Hematopoietic multipotent progenitor cell treated with erythropoietin and hydrocortisone succinate and interleukin-3 and kit ligand, for 6 days (in vitro differentiated cells): ENCODE results near the gene FAM163A.
A peak's percentile ranks its signal among the peaks of the same experiment; 100 is the strongest.

Experiments
- DNase-seq: peaks from one replicate; pipeline ENCODE4 v3.0.0-alpha.2; 2015

FAM163A gene

GRCh38 chr1:179753061-179753460 lies 10.0 kb downstream of the FAM163A start:
- DNase-seq, result no peak

GRCh38 chr1:179754041-179754624 lies 11.0 kb downstream of the FAM163A start:
- no peak for DNase-seq

- no peak for DNase-seq
Observed at GRCh38 chr1:179757933-179758332, 14.8 kb downstream of the FAM163A start.

DNA sequence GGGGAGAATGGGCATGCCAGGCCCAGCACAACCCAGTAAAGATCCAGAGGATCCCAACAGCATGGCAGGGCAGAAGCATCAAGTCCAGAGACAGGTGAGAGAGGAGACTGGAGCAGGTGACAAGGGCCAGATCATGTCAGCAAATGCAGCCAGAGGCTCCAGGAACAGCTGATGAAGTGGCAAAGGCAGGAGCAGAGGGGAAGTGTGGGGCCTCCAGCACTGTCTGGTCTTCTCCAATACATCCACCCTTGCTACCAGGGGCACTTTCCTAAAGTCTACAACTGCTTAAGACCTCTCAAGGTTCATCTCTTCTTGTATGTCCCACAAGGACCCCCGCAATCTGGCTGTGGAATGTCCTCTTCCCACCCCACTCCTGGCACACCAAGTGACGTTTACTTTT lies 17.4 kb downstream of the FAM163A start:
- no peak for DNase-seq

- DNase-seq, result no peak
Observed at GRCh38 chr1:179761296-179761695, 18.2 kb downstream of the FAM163A start.

DNA sequence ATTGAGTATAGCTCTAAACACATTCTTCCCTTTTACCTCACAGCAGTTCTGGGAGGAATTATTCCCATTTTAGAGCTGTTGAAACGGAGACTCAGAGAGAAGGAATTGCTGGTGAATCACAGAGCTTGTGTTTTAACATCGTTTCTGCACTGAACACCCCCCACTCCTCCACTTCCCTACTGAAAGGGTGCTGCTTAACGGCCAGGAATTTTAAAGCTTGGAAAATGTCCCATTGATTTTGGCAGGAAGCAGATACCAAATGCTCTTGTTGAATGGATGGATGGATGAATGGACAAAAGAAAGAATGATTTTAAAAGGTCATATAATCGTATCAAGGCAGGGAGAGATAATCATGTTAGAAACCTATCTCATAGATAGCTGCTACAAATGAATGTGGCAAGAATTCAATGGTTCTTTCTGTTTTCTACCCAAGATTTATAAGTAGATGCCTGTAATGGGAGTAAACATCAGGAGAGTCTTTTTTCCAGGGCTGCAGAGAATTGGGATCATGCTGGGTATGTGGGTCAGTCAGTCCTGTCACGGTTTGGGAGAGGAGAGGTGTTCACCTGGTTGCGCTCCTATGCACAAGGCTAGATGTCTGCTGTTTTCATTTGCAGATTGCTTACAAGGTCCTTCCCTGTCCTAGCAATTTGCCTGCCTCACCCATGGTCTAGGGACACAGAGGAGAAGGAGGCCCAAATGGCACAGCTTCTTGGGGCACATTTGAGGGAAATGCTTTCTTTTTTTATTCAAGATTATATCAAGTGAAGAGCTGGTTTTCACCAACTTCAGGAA lies 19.0 kb downstream of the FAM163A start:
- no peak for DNase-seq

GRCh38 chr1:179767177-179767581 lies 24.1 kb downstream of the FAM163A start:
- DNase-seq, result no peak

- no peak for DNase-seq
Observed at GRCh38 chr1:179767996-179768395, 24.9 kb downstream of the FAM163A start.

- no peak for DNase-seq
Observed at GRCh38 chr1:179770887-179771502, 27.9 kb downstream of the FAM163A start.

GRCh38 chr1:179773264-179773663 lies 30.2 kb downstream of the FAM163A start:
- DNase-seq, result no peak

DNA sequence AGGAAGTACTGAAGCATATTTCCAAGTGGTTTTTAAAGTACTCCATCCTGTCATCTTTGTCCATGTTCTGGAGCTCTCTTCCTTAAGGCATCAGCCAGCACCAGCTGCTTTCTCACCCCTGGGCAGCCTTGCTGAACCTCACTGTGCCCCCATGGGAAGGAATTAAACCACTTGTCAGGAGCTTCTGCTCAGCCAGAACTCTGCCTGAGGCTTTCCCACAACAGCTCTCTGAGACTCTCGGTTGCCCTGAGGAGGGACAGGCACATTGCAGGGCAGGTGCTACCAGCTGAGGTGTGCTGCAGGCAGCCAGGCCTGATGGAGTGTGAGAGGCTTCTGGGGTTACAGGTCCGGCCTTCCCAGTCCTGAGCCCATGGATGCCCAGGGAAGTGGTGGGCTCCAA lies 30.9 kb downstream of the FAM163A start:
- no peak for DNase-seq

DNA sequence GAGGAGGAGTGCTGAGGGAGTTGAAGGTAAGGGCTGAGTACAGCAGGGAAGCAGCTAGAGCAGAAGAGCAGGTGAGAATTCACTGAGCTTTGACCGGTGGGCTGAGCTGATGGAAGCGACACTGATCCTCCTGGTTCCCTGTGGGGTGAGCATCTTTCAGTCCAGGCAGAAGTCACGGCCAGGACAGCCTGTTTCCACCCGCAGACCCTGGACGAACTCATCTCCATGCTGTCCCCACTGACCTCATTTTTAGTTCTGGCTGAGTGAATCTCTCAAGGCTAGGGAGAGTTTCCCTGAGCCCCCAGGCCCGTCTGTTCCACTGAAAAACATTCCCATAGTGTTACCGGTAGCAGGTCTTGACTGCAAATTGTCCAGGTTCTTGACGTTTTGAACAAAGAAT lies 31.5 kb downstream of the FAM163A start:
- no peak for DNase-seq

DNA sequence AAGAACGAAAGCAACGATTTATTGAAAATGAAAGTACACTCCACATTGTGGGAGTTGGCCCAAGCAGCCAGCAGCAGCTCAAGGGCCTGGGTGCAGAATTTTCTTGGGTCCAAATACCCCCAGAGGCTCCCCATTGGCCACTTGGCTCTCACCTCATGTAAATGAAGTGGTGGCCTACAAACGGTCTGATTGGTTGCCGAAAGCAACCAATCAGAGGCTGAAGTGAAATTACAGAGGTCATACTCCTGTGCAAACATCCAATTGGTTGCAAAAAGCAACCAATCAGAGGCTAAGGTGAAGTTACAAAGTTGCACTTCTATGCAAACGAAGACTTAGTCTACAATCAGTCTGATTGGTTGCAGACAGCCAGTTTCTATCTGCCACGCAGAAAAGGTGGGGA lies 31.9 kb downstream of the FAM163A start:
- no peak for DNase-seq

- DNase-seq, result no peak
Observed at GRCh38 chr1:179776831-179777230, 33.7 kb downstream of the FAM163A start.

DNA sequence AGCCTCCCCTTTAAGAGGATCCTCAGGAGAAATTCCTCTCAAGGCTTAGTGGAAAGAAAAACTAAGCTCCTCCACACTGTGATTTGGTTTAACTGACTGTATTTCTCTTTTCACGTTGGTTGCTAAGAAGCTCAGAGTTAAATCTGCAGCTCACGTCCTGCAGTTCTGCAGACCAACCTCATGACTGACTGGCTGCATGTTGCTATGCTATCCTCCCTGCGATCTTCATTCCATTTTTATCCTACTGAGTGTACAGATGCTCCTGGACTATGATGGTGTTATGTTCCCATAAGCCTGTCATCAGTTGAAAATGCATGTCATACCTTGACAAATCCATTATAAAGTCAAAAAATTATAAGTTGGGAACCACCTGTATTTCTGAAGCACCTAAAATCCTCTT lies 34.6 kb downstream of the FAM163A start:
- no peak for DNase-seq

DNA sequence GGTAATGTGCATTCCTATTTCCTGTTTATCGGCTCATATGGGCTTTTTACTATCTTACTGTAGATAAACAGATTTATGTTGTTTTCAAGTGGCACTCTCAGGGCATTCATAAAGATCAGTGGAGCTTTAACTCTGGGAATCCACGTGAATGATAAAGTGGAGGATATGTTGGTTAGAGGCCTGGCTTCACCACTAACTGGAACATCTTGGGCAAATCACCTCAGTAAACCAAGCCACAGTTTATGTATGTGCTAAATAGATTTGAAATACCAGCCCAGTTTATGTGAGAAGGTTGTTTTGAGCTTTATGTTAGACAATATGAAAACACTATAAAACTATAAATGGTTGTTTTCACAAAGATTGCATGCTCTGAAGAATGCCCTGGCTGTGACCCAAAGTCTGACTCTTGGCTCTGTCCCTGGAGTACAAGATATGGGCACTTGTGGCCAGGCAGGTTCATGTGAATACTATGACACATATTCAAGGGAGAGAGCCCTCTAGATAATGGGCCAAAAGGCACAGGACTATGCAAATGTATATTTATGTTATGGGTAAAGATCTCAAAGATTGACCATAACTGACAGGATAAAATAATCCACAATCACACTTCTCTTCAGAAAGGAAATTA lies 36.7 kb downstream of the FAM163A start:
- DNase-seq, result peak; percentile 17

DNA sequence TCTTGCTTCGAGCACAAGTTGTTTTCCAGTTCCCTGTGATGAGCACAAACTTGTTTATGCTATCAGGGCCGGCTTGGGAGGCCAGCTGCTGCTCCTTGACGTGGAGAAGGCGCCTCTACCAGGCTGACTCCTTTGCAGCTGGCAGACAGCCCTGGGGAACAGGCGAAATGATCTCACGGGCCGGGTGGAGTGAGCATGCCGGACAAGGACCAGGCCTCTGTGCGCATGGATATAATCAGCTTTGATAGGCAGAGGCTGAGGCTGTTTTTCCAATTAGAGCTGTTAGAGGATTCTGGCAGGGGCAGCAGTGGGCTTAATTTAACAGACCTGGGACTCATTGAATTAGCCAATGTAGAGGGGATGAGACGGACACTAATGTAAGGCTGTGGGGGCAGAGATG lies 38.9 kb downstream of the FAM163A start:
- no peak for DNase-seq

DNA sequence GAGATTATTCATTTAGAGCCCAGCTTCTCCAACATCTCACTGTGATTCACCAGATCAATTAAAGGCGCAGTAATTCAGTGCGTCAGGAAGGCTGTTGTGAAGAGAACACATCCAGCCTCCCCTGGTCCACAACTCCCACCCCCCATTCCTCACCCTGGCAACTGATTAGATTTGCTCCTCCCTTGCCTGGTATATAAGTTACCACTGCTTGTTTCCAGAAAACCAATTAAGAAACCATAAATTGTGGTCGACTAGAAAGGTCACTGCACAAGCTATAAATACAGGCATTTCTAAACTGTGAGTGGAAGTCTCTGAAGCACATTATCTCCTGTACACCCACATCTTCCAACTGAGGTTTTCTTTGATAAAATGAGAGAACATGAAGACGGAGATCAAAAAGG lies 41.9 kb downstream of the FAM163A start:
- no peak for DNase-seq

GRCh38 chr1:179785728-179786127 lies 42.6 kb downstream of the FAM163A start:
- DNase-seq, result no peak

DNA sequence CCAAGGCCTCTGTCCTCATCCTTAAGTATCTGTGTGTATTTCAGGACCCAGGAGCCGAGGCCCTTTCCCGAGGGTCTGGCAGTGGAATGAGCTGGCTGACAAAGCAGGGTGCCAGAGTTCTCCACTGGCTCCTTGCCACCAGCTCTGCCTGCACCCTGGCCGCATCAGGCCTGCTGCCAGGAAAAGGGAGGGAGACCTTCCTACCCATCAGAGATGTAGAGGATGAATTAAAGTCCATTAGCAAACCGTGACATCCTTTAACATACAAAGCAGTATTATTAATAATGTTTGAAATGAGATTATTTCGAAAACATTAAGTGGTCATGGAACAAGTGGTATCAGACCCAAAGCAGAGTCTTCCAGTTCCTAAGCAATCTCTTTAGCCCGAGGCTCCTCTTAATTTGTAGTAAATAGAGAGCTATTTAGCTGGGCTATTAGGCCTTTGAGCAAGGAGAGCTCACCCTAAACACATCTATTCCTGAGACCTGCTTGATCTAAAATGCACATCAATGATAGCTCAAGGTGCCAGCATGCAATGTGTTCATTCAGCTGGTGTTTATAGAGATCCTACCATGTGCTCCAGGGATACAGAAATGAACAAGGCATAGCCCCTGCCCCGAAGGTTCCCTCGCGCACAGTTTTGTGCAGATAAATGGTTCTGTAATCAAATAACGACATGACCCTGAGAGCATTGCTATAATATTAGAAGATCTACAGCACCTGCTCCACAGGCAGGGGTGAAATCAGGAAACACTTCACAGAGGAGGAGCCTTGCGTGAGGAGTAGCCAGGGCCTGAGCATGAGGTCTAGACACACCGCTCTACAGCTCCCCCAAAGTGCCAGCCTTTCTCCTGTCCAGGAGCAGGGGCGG lies 44.0 kb downstream of the FAM163A start:
- DNase-seq, result no peak

DNA sequence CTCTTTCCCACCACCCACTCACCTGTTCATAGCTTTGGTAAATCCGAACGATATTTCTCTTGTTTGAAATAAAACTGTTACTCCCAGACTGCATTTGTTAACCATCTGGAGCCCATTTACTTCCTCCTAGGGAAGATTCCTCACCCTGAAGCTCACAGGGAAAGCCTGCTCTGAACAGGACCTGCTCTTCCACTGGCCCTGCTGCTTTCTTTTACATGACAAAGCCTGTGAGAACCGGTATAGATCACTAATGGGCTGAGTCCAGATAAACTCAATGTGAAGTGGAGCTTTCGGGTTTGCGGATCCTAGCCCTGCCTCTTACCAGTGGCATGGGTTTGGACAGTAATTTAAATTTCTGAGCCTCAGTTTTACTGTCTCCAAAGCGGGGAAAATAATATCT lies 45.2 kb downstream of the FAM163A start:
- DNase-seq, result no peak

GRCh38 chr1:179793281-179793680 lies 50.2 kb downstream of the FAM163A start:
- no peak for DNase-seq

DNA sequence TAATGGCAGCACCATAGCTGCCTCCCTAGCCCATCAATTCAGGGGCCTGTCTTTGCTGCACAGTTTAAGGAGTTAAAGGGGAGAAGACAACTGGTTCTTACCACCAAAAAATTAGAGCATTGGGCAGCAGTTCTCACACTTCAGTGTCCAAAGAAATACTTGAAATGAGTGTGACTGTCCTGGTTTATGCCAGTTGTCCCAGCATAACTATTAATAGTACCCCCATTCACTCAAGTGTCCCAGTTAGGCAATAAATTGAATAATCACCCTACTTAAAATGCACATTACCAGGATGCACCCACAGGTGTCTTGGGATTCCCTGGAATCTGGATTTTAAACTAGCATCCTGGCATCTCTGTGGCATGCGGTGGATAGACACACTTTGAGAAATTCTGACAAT lies 51.1 kb downstream of the FAM163A start:
- DNase-seq, result no peak
